Endothelial cell (in vitro differentiated cells): ENCODE measurements around the gene PCGF1. TPM values are rescaled to one million over a fixed set of nuclear protein-coding genes. Genes with fewer than 3 reads are reported as not detected.

Source experiments
- DNase-seq: peaks from one replicate; pipeline ENCODE4 v3.0.0; 2021; ENCODE audit warnings: low spot score
- H3K27ac Mint-ChIP-seq: one replicate; pipeline ENCODE4 v1.8.0; 2021; ENCODE audit warnings: mixed read lengths, inconsistent platforms; ENCODE audit not compliant: unreplicated experiment
- H3K27me3 Mint-ChIP-seq: one replicate; pipeline ENCODE4 v1.8.0; 2021; ENCODE audit warnings: mild to moderate bottlenecking, moderate library complexity, mixed read lengths, inconsistent platforms; ENCODE audit not compliant: unreplicated experiment
- H3K36me3 Mint-ChIP-seq: one replicate; pipeline ENCODE4 v1.8.0; 2021; ENCODE audit warnings: mild to moderate bottlenecking, low read depth, mixed read lengths, inconsistent platforms; ENCODE audit not compliant: unreplicated experiment
- H3K4me1 Mint-ChIP-seq: one replicate; pipeline ENCODE4 v1.8.0; 2021; ENCODE audit warnings: mild to moderate bottlenecking, mixed read lengths, inconsistent platforms; ENCODE audit not compliant: unreplicated experiment
- H3K4me3 Mint-ChIP-seq: one replicate; pipeline ENCODE4 v1.8.0; 2021; ENCODE audit warnings: mild to moderate bottlenecking, mixed read lengths, inconsistent platforms; ENCODE audit not compliant: unreplicated experiment
- H3K9me3 Mint-ChIP-seq: one replicate; pipeline ENCODE4 v1.8.0; 2021; ENCODE audit warnings: mixed read lengths, inconsistent platforms; ENCODE audit not compliant: unreplicated experiment
- CTCF ChIP-seq: fragments of 200-600 bp; sonication (generic); IDR thresholded peaks from one replicate; pipeline ENCODE4 v1.5.0; 2021; ENCODE audit warnings: antibody characterized with exemption; ENCODE audit not compliant: unreplicated experiment
- total RNA-seq: library from RNA; stranded (reverse); fragmentation: NEBNext Ultra II Directional; extraction: Animal tissue kit (Norgen Biotek cat#: 25700); gene quantifications from one replicate; pipeline ENCODE4 v1.2.1, GENCODE V29; 2021; ENCODE audit not compliant: unreplicated experiment

Gene PCGF1
- total RNA-seq, 1 donor from 2014 or later: 13.5 TPM

GRCh38 chr2:74532222-74532621 lies 24.7 kb upstream of the PCGF1 start:
- Mint-ChIP-seq H3K4me3 (no peak overlapping the region), H3K9me3 (no peaks in the 10 kb centered on the region), H3K27me3 (peaks cover 12% of the 10 kb centered on the region), H3K4me1 (peaks cover 18% of the 10 kb centered on the region), H3K27ac (peak overlapping the region; percentile 2), H3K36me3 (peaks cover 28% of the 10 kb centered on the region)
- no peak for TF ChIP-seq CTCF
- no peak for DNase-seq

GRCh38 chr2:74531666-74532065 lies 24.2 kb upstream of the PCGF1 start:
- TF ChIP-seq CTCF: no peak
- peak overlapping the region; percentile 62 for H3K4me3 Mint-ChIP-seq
- DNase-seq: no peak
- peaks cover 33% of the 10 kb centered on the region for H3K36me3 Mint-ChIP-seq
- H3K9me3 Mint-ChIP-seq: no peaks in the 10 kb centered on the region
- peaks cover 12% of the 10 kb centered on the region for H3K27me3 Mint-ChIP-seq
- peak overlapping the region; percentile 25 for H3K27ac Mint-ChIP-seq
- peaks cover 18% of the 10 kb centered on the region for H3K4me1 Mint-ChIP-seq

- peak; percentile 29 for DNase-seq
- TF ChIP-seq CTCF: no peak
- H3K27ac Mint-ChIP-seq: peak overlapping the region; percentile 48
- H3K9me3 Mint-ChIP-seq: no peaks in the 10 kb centered on the region
- H3K4me3 Mint-ChIP-seq: peak overlapping the region; percentile 87
- peaks cover 39% of the 10 kb centered on the region for H3K36me3 Mint-ChIP-seq
- H3K4me1 Mint-ChIP-seq: peaks cover 26% of the 10 kb centered on the region
- H3K27me3 Mint-ChIP-seq: peaks cover 12% of the 10 kb centered on the region
Observed at GRCh38 chr2:74530239-74531187, 23.0 kb upstream of the PCGF1 start.

GRCh38 chr2:74529357-74530238 lies 22.1 kb upstream of the PCGF1 start, which contains the start of the genes AUP1 and HTRA2:
TSS of gene AUP1 (minus strand) at chr2:74529706. CDS start at chr2:74529629, 77 bp downstream.
TSS of gene HTRA2 (plus strand) at chr2:74529933. CDS start at chr2:74530007, 74 bp downstream.
- TF ChIP-seq CTCF: no peak
- H3K4me3 Mint-ChIP-seq: peak within 1 kb of the TSS; percentile 98
- peaks cover 43% of the 10 kb centered on the region for H3K36me3 Mint-ChIP-seq
- H3K27me3 Mint-ChIP-seq: peaks cover 12% of the 10 kb centered on the region
- peak; percentile 96 for DNase-seq
- peak within 1 kb of the TSS; percentile 96 for H3K27ac Mint-ChIP-seq
- no peaks in the 10 kb centered on the region for H3K9me3 Mint-ChIP-seq
- peaks cover 26% of the 10 kb centered on the region for H3K4me1 Mint-ChIP-seq
